GM18520 (cell line): ENCODE results near the gene POU2F3.

Experiments used
- ATAC-seq: cut with Tn5 transposase; IDR thresholded peaks from one replicate; pipeline ENCODE4 v1.9.1; 2021; ENCODE audit not compliant: unreplicated experiment

The POU2F3 gene

DNA sequence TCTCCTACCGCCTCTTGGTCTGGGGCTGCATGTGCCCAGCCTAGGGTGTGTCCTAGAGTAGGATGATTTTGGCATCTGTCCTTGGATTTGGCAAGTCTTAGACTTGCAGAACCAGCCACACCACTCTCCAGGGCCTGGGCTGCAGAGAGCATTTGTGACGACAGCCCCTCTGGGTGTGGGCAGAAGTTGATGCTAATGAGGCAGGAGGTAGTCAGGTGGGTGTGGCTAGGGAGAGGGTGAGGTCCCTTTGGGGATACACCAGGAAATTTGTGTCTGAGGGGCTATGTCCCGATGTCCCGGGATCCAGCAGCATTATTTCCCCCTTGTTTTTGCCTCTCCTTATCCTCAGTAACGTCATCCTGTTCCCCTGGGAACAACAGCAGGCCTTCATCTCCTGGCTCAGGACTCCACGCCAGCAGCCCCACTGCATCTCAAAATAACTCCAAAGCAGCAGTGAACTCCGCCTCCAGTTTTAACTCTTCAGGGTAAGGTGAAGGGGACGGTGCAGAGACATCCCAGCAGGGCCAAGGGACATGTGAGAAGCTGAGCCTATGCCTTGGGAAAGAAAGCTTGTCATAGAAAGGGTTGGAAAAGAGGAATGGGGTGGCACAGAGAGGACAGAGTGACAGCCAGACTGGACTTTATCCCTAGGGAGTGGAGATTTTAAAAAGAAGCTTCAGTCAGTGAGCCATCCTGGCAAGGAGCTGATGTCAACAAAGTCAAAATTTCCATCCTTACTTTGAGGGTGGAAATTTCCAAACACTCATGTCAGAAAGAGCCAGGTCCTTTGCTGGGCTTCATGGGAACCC is 77.1 kb downstream of the POU2F3 start:
- no peak for ATAC-seq

DNA sequence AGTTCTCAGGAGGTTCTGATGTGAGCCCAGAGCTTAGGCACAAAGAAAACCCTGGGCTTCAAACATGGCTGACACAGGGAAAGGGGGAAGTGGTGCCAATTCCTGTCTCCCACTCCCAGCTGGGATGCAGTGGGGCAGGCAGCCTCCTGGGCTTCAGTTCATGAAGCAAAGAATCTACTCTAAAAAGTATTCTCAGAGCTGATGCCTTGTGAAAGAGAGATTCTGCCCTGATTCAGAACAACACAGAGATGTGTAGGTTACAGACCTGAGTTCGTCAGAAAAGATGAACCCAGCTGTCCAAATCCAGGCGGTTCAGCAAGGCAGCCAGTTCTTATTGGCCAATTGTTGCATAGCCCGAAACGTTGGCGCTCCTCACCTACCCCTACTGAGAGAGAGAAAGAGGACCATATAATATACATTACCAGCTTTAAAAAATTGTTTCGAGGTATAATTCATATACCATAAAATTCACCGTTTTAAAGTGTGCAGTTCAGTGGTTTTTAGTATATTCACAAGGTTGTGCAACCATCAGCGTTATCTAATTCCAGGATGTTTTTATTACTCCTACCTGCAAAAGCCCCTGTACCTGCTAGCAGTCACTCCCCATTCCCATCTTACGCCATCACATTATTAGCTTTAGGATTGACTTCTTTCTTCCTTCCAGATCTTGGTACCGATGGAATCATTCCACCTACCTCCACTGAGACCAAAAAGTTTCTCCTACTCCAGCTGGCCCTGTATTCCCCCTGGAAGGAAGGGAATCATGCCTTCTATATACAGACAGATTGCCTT is 77.9 kb downstream of the POU2F3 start:
- ATAC-seq: no peak

DNA sequence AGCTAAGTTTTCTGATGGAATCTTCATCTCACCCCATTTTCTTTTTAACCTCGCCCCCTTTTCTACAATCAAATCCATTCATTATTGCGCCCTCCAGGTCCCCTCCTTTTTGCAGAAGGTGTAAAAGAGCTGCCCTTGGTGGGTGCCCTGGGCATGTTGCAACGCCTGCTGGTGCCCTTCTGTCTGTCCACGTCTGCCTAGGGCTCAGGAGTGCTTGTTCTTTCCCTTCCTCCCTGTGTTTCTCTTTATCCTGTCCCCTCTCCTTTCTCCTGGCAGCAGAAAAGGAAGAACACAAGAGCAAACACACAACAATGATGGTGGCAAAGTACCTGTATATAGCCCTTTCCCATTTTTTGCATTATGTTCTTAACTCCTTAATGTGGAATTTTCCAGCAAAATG is 79.0 kb downstream of the POU2F3 start:
- no peak for ATAC-seq

DNA sequence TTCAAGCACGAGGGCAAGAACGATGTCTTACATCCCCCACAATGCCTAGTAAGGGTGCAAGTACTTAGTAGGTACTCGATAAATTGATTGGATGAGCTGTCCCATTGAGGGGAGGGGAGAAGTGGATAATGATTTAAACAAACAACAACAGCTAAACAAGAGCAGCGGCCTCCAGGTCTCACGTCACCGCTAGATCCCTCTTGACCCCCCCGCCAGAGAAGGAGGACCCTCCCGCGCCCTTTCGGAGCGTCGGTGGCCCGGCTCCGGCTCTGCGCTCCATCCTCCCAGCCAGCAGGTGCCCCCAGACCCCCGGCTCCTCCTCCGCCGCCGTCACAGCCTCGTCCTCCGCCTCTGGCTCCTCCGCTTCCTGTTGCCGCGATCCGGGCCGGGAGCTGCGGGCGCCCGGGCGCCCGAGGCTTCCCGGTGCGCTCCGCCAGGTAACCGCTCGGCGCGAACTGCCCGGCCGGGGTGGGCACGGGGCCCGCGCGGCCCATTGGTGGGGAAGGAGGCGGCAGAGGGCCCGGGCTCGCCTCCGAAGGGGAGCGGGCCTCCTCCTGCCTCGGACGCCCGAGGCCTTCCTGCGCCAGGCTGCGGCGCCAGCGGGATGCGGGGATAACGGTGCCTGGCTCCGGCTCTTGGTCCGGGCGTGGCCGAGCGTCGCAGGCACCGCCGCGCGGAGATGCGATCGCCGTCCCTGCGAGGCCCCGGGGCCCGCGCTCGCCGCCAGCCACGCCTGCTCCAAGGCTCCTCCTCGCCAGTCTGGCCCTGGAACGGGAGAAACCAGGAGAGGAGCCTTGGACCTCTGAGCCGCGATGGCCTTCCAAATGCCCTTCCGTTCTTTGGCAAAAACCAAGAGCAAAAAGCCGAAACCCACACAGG is 85.2 kb downstream of the POU2F3 start, which contains the start of gene TLCD5:
Gene TLCD5, plus strand, starts transcription at position 368 of the 879 bp plus-strand sequence. CDS start 2,143 bp downstream, outside the sequence.
- ATAC-seq: no peak

DNA sequence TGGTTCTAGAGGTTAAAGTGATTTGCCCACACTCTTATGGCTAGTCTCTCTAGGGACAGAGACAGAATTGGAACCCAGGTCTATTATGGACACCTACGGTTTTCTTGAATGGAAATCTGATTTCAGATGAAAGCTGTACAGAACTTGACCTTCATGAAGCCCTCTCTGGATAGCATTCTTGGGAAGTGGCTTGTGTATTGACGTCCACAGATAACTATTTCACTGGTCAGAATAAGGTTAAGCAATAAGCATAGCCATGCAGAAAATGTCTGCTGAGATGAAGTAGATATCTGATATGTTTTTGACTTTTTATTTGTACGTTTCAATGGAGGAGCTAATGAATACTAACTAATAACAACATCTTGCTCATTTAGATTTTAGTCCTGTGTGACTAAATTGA is 86.3 kb downstream of the POU2F3 start:
- ATAC-seq: no peak

DNA sequence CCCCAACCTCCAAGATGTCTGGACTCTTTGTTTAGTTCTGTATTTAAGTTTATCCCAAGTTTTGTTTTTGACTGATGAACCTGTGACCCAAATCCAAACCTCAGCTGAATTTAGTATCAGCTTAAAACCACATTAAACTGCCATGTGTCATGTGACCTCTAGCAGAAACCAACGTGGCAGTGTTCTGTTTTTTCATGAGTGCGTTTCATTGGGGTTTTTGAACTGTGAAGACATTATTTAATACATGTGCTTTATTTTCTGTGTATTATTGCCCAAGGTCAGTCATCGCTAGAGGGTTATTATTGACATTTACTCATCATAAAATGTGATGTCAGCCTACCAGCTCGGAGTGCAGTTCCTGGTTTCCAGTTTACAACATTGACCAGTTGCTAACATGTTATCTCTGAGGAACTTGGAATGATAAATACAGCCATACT is 86.9 kb downstream of the POU2F3 start:
- no peak for ATAC-seq

DNA sequence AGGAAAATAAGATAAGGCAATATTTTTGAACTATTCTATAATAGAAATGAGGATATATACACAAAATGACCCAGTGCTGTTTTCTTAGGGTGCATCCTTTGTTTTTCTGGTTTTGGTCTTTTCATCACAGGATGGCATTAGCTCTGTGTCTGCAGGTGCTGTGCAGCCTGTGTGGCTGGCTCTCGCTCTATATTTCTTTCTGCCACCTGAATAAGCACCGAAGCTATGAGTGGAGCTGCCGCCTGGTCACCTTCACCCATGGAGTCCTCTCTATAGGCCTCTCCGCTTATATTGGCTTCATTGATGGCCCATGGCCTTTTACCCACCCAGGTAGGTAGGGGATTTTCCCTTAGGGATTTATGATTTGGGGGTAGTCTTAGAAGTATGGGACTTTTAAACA is 87.4 kb downstream of the POU2F3 start:
- ATAC-seq: no peak

DNA sequence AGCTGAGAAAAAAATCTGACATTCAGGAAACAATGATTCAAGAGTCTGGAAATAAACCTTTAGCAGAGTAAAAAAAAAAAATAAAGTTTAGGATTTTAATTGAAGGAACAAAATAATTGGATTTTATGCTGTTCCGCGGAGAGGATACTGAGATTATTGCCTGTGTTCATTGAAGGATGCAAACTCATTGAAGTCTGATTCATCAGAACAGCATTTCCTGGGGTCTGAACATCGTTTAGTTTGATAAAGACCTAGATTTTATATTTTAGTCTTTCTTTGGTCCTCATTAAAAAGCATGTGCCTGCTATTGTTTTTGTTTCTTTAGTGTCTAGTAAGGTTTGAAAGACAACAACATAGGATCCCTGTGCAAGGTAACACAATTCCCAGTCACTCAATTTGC is 89.6 kb downstream of the POU2F3 start:
- ATAC-seq: no peak

DNA sequence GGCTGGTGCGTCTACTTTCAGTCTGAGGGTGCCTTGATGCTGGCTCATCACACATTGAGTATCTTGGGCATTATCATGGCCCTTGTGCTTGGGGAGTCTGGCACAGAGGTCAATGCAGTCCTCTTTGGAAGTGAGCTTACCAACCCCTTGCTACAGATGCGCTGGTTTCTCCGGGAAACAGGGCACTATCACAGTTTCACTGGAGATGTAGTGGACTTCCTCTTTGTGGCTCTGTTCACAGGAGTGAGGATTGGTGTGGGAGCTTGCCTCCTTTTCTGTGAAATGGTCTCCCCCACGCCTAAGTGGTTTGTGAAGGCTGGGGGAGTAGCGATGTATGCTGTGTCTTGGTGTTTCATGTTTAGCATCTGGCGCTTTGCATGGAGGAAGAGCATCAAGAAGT is 90.1 kb downstream of the POU2F3 start:
- ATAC-seq: no peak

DNA sequence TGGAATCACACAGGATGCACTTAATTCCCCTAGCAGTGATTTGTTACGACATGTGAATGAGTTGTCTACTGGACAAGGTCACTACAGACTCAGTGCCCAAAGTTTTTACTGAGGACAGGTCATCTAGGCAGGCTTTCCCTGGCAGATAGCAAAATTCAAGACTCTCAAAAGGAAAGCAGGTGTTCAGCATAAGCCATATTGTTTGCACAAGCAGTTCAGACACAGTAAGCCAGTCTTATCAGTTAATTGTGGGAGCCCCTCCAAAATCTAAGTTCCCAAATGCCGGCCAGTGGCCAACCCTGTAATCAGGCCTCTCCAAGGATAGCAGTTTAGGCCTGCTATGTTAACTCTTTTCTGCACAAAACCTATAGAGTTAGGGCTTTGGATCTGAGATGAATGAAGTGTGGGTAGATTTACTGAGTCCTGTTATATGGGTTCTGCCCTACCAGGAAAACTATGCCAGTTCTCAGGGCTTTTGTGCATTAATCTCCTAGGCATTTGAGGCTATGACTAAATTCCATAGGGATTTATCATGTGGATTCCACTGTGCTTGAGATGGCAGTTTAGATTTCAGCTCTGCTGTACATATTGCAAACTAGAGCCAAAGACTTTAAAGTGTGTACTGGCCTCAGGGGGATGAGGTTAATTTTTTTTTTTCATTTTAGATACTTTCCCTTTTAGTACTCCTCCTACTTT is 91.5 kb downstream of the POU2F3 start:
- no peak for ATAC-seq

DNA sequence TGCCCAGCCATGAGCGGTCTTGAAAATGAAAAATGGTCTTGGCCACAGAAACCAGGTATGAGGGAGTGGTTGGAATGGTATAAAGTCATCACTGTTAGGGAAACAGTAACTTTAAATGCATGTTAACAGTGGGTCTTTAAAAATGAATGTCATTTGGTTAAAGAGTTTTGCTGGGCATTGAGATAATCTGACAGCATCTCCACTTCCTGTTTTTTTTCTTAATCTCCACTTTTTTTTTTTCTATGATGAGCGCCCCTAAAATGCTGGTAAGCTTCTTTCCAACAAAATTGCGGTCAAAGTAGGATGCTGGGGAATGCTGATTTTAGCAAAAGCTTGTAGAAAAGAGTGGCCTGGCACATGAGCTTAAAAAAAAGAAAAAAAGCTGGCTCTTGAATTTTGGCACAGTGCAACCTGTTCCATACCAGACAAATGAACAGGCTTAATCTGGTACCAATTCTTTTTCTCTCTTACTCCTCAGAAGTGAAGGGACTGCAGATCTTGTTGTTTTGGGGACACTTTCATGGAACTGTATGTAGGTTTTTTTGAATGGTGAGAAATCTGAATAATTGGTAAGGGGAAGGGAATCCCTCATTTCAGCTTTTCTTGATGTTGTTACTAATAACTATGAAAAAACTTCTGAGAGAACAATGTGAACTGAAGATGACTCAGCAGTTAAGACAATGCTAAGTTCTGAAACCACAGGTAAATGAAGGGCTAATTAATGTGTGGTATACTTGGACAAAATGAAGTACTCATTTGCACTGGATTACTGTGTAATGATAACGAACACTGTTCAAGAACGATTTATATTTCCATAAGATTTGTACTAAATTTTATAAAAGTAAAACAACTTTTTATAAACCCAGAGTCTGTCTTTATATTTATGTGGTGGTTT is 93.1 kb downstream of the POU2F3 start:
- ATAC-seq: no peak

DNA sequence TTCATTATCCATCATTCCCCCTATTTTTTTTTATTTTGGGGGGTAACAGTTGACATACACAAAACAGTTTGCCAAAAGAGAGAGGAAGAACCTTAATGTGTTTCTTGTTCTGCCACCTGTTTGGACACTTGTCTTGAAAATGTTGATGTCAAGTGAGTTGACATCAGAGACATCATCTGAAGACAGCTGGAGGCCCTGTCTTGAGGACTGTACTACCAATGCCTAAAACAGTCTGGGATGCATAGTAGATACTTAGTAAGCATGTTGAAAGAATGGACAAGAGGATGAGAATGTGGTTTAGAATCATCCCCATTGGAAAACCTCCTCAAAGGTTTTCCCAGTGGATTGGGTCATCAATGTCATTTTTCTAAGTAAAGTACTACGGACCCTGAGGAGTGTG is 93.9 kb downstream of the POU2F3 start:
- no peak for ATAC-seq

DNA sequence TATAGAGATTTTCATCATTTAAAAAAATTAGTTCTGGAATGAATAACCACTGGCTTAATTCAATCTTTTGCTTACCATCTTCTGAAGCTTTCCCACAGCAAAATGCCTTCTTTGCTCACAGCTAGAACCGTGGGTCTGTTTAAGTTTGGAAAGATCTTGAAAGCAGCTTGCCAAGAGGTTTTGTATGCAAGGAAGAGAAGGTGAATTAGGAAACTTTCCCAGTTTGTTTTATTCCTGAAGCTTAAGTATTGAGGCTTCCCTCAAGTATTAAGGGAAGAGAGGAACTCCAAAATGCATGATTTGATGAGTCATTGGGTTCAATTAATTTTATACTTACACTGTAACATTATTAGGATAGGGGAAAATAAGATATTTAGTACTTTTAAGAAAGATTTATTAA is 94.4 kb downstream of the POU2F3 start:
- ATAC-seq: no peak

DNA sequence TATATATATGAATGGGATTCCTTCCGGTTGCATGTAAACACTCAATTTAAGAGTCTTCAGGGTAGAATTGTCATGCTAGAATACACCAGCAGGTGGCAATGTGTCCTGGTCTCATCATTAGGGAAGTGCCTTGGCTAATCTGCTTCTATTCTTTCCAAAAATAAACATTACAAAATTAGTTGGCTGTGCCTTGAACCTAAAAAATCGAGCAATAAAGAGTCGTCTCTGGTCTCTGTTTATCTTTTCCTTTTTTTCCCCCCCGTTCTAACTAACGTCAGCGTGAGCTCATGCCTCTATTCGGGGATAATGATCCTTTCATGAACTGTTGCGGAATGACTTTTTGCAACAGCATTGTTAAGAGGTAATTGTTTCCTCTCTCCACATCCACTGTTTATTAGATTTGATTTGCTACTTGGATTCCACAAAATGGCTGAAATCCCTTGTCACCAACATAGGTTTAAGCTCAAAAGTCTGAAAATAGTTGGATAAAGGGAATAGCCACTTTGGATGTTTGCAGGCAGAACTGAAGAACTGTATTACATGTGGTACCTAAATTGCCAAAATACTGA is 95.0 kb downstream of the POU2F3 start:
- ATAC-seq: peak; percentile 28

DNA sequence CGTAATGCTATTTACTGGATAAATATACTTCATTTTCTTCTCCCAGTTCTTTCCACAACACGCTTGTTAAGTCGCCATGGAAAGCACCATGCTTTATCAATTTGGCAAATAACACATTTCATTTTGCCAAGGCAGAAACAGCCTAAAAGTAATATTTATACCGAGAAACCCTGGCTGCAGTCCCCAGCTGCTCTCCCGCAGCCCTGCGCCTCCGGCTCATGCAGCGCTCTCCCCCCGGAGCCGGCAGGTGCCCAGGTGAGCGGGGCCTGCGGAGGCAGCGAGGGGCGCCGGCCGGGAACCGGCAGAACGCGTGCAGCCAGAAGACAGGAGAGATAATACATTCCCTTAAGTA is 95.6 kb downstream of the POU2F3 start:
- ATAC-seq: peak; percentile 2

DNA sequence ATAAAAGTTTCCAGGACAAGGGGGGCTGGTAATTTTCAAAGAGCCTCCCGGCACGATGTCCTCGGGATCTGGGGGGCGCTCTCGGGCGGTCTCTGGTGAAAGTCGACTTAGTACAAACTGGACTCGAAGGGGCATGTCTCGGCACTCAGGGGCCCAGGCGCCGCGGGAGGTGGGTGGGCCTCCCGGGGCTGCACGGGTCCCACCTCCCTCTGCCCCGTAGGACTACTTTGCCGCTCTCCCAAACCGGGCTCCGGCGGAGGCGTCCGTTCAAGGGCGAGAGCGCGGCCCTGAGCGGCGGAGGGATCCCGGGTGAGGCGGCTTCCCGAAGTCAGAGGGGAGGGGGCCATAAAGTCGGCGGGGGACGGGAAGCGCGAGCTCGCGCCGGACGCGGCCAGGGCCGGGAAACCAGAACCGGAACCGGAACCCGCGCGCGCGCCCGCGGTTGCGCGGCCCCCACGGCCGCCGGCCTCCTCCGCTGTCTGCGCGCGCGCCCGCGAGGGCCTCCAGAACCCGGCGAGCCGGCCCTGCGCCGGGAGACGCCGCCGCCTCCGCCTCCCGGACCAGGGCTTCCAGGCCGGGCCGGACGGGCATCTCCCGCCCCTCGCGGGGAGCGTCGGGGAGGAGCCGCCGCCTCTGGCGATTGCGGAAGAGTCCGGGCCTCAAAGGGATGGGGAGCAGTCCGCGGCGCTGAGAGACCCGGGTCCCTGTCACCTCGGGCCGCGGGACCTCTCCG is 96.1 kb downstream of the POU2F3 start, which contains the start of gene ARHGEF12:
Gene ARHGEF12, plus strand, starts transcription at position 506 of the 733 bp plus-strand sequence. CDS start 831 bp downstream, outside the sequence.
- peak; percentile 44 for ATAC-seq

DNA sequence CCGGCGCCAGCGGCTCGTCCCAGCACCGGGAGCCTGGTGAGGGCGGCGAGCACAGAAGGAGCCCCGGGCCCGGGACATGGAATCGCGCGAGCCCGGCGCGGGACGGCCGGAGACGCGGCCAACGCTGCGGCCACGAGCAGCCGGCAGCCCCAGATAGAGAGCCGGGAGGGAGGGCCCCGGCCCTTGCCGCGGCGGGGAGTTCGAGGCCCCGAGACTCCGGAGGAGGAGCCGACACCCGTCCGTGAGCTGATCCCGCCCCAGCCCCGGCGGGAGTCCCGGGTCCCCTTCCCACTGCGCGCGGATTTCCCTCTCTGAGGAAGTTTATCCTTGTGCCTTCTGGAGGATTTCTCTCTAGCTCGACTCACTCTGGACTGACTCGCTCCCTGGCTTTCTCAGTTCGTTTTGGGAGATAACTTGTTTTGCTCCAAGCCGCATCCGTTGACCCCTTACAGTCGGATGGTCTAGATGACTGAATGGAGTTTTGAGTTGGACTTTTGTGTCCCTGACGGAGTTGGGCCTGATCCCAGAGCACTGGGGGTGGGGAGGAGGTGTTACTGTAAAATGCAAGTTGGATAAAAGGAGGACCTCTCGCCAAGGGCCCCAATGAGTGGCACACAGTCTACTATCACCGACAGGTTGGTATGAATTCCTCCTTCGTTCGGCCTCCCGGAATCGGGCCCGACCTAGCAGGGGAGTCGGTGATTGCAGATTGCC is 96.9 kb downstream of the POU2F3 start:
- ATAC-seq: peak; percentile 12
